Activated CD4-positive, alpha-beta T cell treated with anti-CD3 and anti-CD28 coated beads for 24 hours (primary cell): ENCODE measurements around the gene KRTAP1-5.
"Not testable (repeated sequence)": the region's sequence is repeated elsewhere in the genome, so short reads cannot be mapped to it uniquely, and the experiment has no call there.

Source experiments
- DNase-seq, 2 donors: peaks; one replicate each; pipeline ENCODE4 v3.0.0-alpha.2; 2020; ENCODE audit warnings: low read depth in 2 of 2

Gene KRTAP1-5, protein sequence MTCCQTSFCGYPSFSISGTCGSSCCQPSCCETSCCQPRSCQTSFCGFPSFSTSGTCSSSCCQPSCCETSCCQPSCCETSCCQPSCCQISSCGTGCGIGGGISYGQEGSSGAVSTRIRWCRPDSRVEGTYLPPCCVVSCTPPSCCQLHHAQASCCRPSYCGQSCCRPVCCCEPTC

DNA sequence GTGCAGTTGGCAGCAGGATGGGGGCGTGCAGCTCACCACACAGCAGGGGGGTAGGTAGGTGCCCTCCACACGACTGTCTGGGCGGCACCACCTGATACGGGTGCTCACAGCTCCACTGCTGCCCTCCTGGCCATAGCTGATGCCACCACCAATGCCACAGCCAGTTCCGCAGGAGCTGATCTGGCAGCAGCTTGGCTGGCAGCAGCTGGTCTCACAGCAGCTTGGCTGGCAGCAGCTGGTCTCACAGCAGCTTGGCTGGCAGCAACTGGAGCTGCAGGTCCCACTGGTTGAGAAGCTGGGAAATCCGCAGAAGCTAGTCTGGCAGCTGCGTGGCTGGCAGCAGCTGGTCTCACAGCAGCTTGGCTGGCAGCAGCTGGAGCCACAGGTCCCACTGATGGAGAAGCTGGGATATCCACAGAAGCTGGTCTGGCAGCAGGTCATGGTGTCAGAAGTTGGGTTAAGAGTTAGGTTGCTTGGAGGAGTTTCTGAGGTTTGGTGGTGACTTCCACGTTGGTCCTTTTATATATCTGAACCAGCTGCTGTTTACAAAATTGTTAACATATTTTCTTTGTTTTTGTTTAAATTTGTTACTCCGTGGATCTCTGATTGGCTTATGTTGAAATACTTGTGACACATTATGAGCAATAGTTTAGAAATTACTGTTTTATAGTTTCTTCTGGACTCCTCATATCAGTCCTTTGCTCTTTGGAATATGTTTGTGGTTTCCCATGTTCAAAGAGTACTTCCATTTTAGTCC lies at the start of gene KRTAP1-5:
Gene KRTAP1-5 (minus strand): TSS at position 494 of the 757 bp plus-strand sequence. CDS start 53 bp downstream, at position 441.
- no peak for DNase-seq

DNA sequence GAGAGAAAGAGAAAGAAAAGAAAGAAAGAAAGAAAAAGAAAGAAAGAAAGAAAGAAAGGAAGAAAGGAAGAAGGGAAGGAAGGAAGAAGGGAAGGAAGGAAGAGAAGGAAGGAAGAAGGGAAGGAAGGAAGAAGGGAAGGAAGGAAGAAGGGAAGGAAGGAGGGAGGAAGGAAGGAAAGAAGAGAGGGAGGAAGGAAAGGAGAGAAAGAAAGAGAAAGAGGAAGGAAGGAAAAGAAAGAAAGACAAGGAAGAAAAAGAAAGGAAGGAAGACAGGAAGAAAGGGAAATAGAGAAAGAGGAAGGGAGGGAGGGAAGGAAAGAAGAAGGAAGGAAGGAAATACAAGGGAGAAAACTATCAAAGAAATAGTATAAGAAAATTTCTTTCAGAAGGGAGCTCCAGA lies 49.8 kb upstream of the KRTAP1-5 start:
- DNase-seq = no peak

DNA sequence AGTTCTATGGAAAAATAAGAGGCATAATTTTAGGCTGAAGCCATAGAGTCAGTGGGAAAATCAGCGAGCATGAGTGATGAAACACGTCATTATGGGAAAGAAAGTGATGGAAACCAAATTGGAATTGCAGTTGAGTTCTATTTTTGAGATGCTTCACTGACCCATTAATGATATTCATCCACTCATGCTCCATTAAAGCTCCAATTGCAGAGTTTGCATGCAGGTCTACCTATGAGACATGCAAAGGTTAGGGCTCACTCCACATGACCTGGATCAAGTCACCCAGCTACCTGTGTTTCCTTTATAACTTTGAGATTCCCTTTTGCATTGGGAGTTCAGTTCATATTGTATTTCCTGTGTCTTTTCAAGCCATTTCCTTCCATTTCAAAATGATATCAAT lies 46.7 kb upstream of the KRTAP1-5 start:
- DNase-seq = no peak

DNA sequence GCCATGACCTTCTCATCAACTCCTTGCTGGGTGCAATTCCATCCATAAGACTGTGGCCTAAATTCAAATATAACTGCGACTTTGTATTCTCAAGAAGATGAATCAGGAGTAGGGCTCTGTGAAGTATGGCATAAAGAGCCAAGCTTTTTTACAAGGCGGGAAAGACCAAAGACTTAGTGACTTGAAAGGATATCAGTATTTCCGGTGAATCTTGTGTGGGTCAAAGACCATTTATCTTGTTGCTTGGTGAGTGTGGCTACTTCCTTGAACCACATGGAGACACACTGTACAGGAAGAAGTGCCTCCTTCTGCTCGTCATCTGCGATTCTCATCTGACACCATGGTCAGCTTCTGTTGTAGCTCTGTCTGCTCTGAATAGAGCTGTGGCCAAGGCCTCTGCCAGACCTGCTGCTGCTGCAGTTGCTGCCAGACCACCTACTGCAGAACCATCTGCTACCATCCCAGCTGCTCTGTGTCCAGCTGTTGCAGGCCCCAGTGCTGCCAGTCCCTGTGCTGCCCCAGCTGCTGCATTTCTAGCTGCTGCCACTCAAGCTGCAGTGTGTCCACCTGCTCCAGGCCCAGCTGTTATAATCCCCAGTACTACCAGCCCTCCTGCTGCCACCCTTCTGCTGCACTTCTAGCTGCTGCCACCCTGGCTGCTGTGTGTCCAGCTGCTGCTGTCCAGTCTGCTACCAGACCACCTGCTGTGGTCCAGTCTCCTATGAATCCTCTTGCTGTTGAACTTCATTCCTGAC lies 44.8 kb upstream of the KRTAP1-5 start:
- DNase-seq = no peak

DNA sequence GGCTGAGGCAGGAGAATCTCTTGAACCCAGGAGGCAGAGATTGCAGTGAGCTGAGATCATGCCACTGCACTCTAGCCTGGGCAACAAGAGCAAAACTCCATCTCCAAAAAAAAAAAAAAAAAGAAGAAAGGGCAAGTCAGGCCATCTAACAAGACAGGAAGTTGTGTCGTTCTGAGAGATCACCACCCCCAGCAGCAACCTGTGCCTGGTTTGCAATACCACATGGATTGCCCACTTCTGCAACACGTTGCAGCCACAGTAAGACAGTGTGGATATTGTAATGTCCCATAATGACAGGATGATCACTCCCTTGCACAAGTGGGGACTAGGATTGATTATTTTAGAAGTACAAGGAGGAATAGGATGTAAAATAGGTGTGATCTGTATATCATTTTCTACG lies 42.0 kb upstream of the KRTAP1-5 start:
- DNase-seq = no peak

DNA sequence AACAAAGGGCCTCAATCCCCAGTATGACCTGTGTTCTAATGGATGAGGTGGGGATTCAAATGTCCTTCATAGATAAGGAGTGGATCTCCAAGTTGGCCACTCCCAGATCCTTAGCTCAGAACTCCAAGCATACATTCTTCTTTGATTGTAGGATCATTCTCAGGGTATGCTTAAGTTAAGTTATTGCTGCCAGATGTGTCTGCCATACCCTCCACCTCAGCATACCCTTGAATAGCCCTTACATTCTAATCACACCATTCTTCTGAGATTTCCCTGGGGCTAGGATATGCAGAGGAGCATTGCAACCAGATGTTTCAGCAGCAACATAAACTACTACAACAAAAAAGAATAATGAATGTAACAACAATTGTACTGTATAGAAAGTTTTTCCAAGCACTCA lies 40.3 kb upstream of the KRTAP1-5 start:
- DNase-seq = no peak

DNA sequence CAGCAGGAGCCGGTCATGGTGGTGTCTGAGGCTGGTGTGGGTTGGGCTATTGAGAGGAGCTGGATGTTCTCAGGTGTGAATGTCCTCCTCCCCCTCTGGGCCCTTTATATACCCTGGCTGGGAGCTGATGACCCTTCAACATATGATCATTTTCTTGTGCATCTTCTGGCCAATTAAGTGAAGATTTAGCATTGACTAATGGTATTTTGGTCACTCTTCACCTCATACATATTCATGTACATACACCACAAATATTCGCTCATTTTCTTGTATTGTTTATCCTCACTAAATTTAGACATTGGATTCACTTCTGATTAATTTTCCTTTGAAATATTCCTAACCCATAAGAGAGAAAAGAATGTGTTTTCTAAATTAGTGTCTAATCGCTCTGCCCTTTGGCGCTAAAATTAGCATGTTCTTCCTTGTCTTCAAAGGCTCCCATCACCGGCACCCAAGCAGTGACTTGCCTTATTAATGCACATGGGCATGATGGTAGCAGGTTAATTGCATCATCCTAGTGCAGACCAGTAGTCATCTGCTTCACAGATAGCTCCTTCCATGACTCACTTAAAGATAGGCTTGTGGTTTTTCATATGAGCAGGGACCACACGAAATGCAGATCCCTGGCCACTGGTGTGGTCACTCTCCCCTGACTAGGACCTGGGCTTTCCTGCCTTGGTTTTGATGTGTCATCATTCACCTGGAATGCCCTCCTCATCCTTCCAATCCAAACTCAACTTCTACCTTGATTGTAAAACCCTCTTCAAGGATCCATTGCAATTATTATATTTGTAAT lies 39.0 kb upstream of the KRTAP1-5 start, which contains the start of gene KRTAP2-4:
Gene KRTAP2-4 (minus strand): TSS at position 51 of the 796 bp plus-strand sequence. CDS start 34 bp downstream, at position 17.
- DNase-seq = no peak

DNA sequence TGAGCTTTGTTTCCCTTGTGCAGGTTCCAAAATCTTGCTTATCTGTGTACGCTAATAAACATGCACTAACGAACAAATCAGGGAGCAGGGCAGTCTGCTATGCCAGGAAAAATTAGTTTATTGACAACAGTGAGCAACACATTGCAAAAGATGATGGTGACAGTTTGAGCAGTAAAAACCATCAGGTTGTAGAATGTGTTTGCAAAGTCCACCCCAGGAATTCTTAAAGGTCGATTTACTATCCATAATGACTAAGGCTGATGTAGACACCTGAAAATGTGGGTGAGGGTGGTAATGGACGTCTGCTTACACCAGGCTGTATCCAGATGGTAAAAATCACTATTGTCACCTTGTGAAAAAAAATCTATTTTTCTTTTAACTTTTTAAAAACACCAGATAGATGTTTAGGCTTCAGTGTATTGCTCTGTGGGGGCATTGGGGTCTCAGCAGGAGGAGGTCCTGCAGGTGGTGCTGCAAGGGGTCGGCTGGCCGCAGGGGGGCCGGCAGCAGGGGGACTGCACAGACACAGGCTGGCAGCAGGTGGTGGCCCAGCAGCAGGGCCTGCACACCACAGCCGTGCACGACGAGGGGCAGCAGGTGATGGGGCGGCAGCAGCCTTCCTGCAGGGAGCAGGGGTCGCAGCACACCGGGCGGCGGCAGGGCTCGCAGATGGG lies 38.1 kb upstream of the KRTAP1-5 start:
- DNase-seq = not testable (repeated sequence)

DNA sequence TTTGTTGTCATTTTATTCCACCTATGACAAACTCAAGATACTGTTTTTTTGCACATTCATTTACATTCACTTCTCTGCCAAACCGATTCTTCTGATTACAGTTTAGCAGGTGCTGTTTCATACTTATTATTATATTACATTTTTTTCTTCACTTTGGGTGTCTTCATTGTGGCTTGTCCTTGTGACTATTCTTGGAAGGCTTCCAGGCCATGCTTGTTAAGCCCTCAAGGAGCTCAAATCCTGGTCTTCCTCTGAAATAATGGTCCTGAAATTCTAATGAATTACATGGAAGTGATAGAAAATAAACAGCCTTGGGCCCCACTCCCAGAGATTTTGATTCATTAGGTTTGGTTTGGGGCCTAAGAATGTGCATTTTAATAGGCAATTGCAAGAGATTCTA lies 37.3 kb upstream of the KRTAP1-5 start:
- no peak for DNase-seq

DNA sequence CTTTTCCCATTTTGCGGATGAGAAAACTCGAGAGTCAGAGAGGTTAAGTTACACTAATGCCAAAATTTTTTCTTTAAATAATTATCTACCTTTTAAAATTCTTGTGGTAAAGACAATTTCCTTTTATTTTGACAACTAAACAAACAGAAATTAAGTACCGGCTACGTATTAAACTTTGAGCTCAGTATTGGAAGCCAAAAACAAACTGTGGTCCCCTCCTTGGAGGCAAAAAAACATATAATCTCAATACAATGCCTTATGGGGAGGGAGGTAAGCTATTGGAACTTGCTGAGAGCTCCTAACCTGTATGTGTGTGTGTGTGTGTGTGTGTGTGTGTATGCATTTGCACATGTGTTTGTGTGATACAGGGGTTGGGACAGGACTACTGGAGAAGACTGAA lies 36.4 kb upstream of the KRTAP1-5 start:
- no peak for DNase-seq

DNA sequence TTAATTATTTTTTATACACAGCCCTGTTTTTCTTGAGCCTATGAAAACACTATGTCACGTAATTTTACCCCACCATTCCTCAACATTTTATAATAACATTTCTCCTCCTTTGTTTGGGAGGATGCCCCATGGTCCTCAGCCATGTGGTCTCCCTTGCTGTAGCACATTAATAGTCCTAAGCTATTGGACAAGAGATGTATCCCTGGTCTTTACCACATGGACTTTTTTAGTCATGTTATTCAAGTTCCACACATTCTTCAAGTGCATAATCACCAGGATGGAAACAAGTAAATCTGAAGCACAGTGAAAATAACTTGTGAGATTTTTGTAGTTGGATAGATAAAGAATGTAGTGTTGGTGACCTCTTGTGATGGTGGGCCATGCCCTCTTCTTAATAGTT lies 35.0 kb upstream of the KRTAP1-5 start:
- no peak for DNase-seq

DNA sequence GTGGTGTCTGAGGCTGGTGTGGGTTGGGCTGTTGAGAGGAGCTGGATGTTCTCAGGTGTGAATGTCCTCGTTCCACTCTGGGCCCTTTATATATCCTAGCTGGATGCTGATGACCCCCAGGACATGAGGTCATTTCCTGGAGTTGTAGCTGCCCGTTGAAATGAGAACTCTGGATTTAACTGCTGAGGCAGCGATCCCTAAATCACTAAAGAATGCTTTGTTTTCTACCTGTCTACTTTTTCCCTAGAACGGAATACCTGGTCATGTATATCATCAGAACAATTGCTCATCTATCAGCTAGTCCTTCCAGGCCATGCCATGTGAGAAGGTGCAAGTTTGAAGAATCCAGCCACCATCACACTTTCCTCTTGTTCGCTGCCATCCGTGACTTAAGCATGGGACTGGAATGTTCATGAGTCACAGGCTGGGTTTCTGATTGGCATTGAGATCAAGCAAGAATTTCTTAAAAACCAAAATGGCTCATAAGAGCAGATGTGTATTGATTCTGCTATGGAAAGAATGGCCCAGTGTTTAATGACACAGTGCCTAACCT lies 33.1 kb upstream of the KRTAP1-5 start, which contains the start of gene KRTAP2-3:
Gene KRTAP2-3 (minus strand): TSS at position 63 of the 553 bp plus-strand sequence. CDS start 64 bp downstream, outside the sequence.
- no peak for DNase-seq

DNA sequence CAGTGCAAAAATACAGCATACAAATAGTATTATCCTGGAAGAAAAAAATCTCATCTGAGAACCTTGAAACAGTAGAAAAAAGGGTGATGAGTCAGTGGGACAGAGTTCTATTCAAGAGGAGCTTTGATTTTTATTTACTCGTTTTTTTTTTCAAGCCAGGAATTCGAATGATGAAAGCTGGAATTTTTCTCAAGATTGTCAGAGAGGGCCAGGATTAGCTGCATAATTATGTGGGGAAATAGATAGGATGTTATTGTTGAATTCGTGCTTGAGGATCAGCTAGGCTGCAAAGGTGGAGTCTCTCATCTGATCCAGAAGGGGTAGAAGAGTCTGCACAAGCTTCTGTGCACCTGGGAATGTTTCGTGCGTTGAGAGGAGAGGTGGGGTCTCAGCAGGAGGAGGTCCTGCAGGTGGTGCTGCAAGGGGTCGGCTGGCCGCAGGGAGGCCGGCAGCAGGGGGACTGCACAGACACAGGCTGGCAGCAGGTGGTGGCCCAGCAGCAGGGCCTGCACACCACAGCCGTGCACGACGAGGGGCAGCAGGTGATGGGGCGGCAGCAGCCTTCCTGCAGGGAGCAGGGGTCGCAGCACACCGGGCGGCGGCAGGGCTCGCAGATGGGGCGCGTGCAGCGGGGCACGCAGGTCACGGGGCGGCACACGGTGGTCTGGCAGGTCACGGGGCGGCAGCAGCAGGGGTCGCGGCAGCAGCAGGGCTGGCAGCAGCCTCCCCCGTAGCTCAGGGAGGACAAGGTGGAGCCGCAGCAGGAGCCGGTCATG lies 32.5 kb upstream of the KRTAP1-5 start:
- not testable (repeated sequence) for DNase-seq

DNA sequence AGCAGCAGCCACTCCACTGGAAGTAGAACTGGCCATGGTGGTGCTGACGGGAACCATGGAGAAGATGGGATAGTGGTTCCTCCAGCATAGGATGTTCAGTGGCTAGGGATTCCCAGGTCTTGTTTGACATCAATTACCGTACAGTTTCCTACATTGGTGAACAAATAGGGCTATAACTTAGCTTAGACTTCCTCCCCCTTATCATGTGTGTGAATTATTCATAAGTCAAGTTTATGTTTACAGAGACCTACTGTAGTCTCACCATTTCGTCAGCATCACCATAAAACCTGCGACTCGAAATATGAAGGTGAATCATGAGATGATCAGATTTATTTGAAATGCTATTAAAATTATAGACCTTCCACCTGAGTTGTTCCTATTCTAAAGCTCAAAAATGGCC lies 31.7 kb upstream of the KRTAP1-5 start:
- DNase-seq = no peak

DNA sequence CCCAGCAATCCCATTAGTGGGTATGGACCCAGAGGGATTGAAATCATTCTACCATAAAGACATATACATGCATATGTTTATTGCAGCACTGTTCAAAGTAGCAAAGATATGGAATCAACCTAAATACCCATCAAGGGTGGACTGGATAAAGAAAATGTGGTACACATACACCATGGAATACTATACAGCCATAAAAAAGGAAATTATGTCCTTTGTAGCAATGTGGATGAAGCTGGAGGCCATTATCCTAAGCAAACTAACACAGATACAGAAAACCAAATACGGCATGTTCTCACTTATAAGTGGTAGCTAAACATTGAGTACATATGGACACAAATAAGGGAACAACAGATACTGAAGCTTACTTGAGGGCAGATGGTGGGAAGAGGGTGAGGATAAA lies 30.5 kb upstream of the KRTAP1-5 start:
- no peak for DNase-seq

DNA sequence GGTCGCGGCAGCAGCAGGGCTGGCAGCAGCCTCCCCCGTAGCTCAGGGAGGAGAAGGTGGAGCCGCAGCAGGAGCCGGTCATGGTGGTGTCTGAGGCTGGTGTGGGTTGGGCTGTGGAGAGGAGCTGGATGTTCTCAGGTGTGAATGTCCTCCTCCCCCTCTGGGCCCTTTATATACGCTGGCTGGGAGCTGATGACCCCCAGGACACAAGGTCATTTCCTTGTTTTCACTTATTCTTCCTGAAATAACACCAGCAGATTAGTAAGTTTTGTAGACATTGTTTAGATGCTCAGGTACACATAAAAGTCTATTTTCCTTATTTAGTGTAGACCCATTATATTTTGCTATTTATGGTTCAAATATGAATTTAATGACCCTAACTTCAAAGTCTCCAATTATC lies 28.1 kb upstream of the KRTAP1-5 start, which contains the start of gene KRTAP2-2:
Gene KRTAP2-2 (minus strand): TSS at position 101 of the 400 bp plus-strand sequence. CDS start 19 bp downstream, at position 82.
- not testable (repeated sequence) for DNase-seq

DNA sequence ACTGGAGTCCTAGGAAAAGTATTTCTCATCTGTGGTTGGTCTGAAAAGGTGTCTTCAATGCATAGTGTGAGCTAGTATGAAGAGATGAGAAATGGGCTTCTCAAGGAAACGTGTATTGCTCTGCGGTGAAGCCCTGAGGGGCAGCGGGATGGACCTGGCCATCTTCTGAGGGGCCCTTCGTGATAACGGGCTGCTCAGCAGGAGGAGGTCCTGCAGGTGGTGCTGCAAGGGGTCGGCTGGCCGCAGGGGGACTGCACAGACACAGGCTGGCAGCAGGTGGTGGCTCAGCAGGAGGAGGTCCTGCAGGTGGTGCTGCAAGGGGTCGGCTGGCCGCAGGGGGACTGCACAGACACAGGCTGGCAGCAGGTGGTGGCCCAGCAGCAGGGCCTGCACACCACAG lies 27.5 kb upstream of the KRTAP1-5 start:
- not testable (repeated sequence) for DNase-seq

DNA sequence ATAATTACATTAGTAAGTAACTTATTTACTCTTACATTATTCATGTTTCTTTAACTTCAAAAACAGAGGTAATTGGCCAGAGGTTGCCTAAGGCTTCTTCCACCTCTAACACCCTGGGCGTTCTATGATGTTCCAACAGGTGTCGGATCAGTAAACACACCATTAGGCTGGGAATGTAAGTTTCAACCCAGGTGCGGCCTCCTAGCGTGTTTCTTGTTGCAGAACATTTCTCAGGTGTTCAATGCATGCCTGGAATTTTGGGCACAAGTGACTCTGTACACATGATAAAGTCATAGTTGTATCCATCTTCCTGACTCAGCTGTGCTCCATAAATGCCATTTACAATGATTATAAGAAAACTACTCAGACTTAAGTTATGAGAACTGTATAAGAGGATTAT lies 27.0 kb upstream of the KRTAP1-5 start:
- no peak for DNase-seq

DNA sequence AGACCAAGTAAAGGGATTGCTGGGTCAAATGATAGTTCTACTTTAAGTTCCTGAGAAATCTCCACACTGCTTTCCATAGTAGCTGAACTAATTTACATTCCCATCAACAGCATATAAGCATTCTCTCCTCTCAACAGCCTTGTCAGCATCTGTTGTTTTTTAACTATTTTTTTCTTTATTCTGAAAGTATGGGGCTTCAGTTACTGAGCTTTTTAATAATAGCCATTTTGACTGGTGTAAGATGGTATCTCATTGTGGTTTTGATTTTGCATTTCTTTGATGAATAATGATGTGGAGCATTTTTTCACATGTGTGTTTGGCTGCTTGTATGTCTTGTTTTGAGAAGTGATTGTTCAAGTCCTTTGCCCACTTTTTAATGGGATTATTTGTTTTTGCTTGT lies 25.6 kb upstream of the KRTAP1-5 start:
- DNase-seq = no peak

DNA sequence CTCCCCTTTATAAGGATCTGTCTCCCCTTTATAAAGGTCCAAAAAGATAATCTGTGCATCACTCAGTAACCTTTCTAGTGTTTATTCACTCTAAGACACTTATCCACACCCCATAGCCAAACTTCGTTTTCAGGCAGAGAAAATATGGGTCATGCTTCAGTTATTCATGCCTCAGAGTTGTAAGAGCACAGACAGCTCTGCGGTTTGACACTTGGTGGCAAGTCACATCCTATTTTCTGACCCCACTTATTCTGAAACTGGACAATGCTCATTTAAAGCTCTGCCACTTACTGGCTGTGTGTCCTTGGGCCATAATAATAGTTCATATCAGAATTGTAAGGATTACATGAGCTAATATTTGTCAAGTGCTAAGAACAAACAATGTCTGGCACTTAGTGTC lies 22.1 kb upstream of the KRTAP1-5 start:
- DNase-seq = no peak
